Measurements from ENCODE around the gene ADD3.

Gene ADD3

DNA sequence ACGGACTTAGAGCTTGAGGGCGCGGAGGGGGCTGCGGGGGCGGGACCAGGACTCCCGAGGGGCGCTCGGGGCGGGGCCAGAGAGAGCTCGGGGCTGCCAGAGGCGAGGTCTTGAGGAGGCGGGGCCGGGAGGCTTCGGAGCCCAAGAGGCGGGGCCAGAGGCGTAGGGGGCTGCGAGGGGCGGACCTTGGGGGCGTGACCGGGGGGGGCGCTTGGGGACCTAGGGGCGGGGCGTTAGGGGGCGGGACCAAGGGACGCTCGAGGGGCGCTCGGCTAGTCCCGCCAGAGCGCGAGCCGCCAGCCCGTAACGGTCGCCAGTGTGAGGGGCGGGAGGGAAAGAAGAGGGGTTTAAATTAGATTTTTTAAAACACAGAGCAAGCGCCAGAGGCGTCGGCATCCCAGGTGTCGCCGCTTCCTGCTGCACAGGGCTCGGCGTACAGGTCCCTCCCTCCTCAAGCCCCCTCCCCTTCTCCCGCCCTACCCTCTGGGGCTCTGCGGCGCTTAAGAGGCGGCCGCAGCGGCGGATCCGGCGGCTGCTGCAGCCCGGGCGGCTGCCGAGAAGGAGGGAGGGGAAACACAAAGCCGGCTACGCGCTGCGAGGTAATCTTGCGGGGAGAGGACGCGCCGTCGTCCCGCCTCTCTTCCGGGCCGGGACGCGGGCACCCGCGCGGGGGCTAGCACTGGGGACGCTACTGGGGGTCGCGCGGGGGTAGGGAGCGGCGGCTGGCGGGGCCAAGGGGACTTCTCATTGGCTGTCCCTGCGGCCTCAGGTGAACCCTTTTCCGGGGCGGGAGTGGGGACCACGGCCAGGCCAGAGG, at the start of gene ADD3:
Gene ADD3, plus strand, starts transcription at position 284 of the 817 bp plus-strand sequence. CDS start 92,670 bp downstream, outside the sequence.
- peak; percentile 42 for DNase-seq (ENCODE audit: low read depth)

- no peak for DNase-seq (ENCODE audit: low read depth)
These were observed 49.7 kb upstream of the ADD3 start for GRCh38 chr10:109958059-109958458.

- no peak for DNase-seq (ENCODE audit: low read depth)
These were observed 48.3 kb upstream of the ADD3 start for GRCh38 chr10:109959259-109960145.

GRCh38 chr10:109960682-109961081, 47.1 kb upstream of the ADD3 start:
- DNase-seq (ENCODE audit: low read depth): no peak

DNA sequence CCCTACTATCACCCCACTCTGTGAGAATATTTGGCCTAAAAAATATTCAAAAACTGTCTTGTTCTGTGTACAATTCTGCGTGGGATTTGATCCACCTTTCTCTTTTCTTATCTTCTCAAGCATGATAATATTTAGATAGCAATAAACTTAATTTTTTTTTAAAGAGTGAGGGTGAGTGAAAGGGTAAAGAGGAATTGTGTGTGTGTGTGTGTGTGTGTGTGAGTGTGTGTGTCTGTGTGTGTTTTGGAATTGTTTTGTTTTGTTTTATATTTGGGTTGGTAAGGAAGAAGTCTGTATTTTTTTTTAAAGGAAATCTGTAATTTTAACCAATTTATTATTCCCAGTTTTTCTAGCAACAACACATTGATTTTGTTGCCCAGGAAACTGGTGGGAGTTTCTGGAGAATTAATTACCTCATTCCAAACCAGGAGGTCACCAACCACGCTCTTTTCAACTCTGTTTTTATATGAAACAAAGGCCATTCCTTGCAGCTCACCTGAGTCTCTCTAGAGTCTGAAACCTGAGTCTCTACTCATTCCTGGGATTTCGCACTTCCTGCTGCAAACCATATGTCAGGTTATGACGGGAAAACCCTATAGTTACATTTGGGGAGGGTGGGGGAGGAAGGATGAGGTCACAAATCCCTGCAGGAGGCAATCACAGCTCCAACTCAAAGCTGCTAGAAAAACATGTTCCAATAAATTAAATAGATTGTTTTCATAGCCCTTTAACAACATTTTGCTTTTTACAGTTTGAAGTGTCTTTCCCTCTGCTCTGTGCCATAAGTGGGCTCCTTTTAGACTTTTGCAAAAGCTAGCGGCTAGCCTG, 46.4 kb upstream of the ADD3 start:
- DNase-seq (ENCODE audit: low read depth): no peak

DNA sequence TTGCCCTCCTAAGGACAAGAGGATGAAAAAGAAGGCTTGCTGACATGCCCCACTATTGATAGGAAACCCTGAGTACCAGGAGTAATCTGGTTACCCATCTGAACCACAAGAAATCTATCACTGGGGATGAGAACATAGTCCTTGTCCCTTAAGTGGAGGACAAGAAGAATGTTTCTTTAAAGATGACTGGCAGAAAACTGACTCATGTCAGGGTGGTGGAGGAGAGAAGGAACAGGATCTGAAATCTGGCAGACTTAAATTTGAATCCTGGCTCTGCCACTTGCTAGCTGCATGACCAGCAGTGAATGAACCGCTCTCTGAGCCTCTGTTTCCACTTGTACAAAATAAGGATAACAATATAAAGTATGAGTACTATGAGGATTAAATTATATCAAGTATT, 45.5 kb upstream of the ADD3 start:
- no peak for DNase-seq (ENCODE audit: low read depth)

DNA sequence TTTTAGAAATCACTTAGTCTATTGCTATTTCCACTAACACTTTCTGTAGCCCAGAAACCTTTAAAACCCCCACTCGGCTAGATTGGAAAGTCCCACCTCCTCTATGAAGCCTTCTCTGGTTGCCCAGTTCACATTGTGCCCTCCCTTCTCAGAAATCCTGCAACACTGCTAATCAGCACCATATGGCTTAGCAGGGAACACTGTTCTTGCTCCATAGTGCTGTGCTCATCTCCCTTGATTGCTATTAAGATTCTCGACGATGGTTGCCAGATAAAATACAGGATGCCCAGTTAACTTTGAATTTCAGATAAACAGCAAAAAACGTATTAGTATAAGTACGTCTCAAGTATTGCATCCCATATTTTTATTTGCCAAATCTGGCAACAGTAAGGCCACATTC, 44.3 kb upstream of the ADD3 start:
- DNase-seq (ENCODE audit: low read depth): no peak

GRCh38 chr10:109964318-109964717, 43.5 kb upstream of the ADD3 start:
- DNase-seq (ENCODE audit: low read depth): no peak

DNA sequence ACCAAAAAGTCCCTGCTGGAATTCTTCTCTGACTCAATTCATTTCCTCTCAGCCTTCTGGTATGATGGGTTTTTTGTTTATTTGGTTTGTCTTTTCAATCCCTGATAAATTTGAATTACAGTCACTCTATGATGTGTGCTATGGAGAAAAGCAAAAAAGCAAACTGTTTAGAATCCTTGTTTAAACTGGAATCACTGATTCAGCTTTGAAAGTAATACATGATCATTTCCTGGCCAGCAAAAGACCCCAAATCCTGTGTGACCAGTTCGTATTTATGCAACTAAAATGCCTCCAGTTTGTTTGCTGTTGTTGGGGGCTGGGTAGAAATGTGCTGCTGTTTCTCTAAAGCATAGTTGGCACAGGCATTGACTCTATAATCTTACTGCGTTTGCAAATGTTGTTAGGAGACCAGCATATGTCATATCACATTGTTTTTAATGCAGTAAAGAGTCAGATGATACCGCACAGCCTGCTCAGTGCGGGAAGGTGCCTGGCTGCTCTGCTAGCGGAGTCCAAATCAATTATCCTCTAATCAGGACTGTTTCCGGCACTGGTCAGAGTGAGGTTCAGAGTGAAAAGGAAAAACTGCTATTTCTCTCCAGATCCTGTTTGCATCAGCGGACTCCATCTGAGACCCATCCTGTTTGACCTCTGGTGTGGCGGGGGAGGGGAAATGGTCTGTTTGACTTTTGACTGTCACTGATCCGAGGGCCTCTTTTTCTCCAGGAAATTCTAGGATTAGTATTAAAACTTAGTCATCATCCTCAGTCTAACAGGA, 40.6 kb upstream of the ADD3 start:
- DNase-seq (ENCODE audit: low read depth): no peak

DNA sequence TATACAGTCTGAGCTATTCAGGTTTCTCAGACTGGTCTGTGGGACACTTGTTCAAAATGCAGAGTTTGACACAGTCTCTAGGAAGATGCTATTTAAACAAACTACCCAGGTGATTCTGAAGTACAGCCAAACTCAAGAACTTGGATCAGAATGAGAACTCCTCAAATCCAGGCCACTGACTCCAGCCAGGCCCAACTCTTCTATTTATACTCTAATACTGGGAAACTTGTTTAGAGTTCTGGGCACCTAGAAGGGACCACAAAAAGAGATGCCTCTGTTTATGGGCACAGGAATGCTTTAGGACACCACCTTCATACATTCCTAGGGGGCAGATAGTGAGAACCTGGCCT, 40.1 kb upstream of the ADD3 start:
- no peak for DNase-seq (ENCODE audit: low read depth)

- DNase-seq (ENCODE audit: low read depth): no peak
These were observed 38.6 kb upstream of the ADD3 start for GRCh38 chr10:109968953-109969759.

DNA sequence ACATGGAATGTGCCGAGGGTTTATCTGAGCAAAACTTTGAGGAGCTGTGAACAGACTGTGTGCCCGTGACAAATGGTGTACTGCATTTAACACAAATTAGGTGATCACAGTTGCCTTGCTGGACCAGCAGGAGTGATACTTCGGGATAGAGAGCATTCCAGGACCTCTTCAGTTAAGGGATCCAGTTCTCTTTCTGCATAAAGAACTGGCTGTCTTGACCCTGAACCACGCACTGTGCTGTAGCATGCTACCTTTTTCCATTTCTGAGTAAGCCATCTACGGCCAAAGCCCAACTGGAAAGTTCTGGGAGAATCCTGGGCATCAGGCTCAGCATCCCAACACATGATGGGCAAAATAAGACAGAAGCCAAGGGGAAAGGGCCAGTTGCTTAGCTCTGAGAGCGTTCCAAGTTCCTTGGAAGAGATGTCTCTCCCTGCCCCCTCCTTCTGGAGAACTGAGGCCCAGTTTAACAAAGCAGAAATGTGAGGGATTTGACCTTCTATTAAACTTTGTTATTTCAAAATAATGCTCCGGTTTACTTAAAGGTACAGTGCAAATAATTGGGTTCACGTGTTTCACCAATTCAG, 37.9 kb upstream of the ADD3 start:
- DNase-seq (ENCODE audit: low read depth): no peak

DNA sequence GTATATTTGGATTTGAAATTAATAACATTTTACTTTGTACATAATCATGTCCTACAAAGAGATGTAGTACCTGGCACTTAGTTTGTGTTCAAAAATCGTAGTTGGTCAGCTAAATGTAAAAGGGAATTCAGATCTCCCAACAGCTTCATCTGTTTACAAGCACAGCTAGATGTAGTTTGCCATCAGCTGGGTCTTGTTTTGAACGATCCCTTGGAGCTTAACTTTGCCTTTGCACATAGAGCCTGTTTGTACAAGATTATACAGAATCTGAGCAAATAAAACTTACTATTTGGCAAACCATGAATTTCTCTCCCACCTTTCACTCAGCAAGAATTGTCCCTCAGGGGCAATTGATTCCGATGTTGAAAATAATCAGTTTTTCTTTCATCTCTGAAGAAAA, 36.1 kb upstream of the ADD3 start:
- no peak for DNase-seq (ENCODE audit: low read depth)

DNA sequence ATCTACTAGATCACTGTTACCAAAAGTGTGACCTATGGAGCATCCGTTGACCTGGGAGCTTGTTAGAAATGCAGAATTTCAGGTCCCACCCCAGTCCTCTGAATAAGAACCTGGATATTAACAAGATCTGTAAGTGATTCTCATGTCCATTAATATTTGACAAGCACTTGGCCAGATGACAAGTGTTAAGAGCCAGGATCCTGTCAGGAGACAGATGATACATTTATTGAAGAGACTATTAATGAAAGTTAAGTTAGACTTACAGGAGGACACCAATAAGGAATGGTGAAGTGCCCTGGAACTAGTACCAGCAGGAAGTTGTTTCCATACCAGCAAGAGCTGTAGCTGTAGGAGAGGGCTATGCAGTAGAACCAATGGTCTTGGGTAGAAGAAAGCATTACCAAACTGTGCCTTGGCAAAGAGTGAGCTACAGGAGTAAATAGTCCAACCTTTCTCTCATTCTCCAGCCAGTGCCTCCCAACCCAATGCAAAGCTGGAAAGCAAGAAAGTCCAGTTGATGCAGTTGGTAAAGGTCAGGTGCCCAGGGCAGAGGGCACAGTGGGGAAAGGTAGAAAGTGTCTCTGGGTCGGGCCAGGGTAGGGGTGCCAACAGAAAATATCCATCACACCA, 35.3 kb upstream of the ADD3 start:
- DNase-seq (ENCODE audit: low read depth): no peak

GRCh38 chr10:109973326-109973829, 34.4 kb upstream of the ADD3 start:
- DNase-seq (ENCODE audit: low read depth): no peak

GRCh38 chr10:109974504-109975191, 33.1 kb upstream of the ADD3 start:
- no peak for DNase-seq (ENCODE audit: low read depth)

DNA sequence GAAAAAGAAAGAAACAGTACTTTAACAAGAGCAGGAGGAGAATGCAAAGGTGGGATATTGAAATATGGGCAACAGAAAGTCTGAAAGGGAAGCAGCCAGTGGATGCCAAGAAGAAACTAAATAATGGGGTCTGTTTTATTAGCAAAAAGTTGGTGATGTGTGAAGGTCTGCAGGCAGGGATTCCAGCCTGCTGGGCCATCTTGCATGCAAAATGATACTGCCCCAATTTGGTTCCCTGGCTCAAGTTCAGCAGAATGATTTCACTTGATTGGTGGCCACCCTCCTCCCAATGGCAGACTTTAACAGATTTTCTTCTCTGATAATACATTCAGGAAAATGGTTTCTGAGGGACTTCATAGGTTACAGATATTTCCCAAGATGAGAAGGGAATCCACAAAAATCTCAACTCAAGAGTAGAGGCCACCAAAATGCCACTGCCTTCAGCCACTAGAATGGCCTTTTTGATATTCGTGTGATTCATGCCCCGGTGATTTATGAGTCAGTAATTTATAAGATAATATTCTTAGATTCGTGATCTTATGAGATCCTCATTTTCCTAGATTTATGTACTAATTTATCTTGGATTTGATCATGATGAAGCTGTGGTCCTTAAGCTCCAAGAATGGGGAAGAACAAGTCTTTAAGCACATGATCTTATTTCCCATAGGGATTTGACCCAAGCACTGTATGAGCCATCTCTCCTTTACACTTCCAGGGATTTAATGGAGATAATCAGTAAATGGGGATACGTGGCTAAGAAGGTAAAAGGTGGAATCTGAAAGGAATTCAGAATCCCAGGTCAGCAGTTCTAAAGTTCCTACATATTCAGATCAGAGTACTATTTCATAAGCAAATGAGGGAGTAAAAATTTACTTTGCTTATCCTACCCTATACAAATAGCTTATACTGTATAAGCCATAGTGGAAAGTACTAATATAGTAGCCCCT, 32.3 kb upstream of the ADD3 start:
- no peak for DNase-seq (ENCODE audit: low read depth)

- no peak for DNase-seq (ENCODE audit: low read depth)
These were observed 31.1 kb upstream of the ADD3 start for GRCh38 chr10:109976681-109977080.
